ENCODE measurements around the gene DGKD. TPM values are rescaled to one million over a fixed set of nuclear protein-coding genes. Genes with fewer than 3 reads are reported as not detected.

DGKD gene
- 72.5 to 104 TPM (median 88.6 TPM) in 5 replicates for total RNA-seq (2022; extraction: Qiagen RNA extraction; ENCODE audit: low read depth)

GRCh38 chr2:233353769-233354499 lies at the start of gene DGKD:
Gene DGKD, plus strand, starts transcription at chr2:233354494. Its CDS starts 25 bp downstream, at chr2:233354519.

GRCh38 chr2:233307565-233307964 lies 46.7 kb upstream of the DGKD start, which contains the start of gene SAG:
Gene SAG, plus strand, starts transcription at chr2:233307816. Its CDS starts 1,374 bp downstream, at chr2:233309190.

Other genes with a start within 250 kb of the DGKD start
- gene ATG16L1, start 102.8 kb upstream of the DGKD start, total RNA-seq (2022; extraction: Qiagen RNA extraction; ENCODE audit: low read depth) = 43.1 to 49.5 TPM (median 48.6 TPM) in 5 replicates
- not detected in 5 replicates for gene SAG, start 46.7 kb upstream of the DGKD start, total RNA-seq (2022; extraction: Qiagen RNA extraction; ENCODE audit: low read depth)
- gene USP40, start 212.3 kb downstream of the DGKD start, total RNA-seq (2022; extraction: Qiagen RNA extraction; ENCODE audit: low read depth) = 20.3 to 24.5 TPM (median 22.4 TPM) in 5 replicates